Coronary artery (tissue), 2 donors: Measurements from ENCODE around the gene FBXO2.

ENCODE experiments used
- DNase-seq: peaks from one replicate; pipeline ENCODE4 v3.0.0-alpha.2; 2017; ENCODE audit warnings: low spot score
- H3K27ac ChIP-seq, 2 donors: fragments of 200-600 bp; sonication (generic); one replicate each; pipeline ENCODE4 v1.5.1; 2016 to 2019
- H3K4me3 ChIP-seq: fragments of 200-600 bp; sonication (generic); 2 replicates; pipeline ENCODE4 v1.5.1; 2016; ENCODE audit warnings: mild to moderate bottlenecking, moderate library complexity
- CTCF ChIP-seq: fragments of 200-600 bp; sonication (generic); IDR thresholded peaks from one replicate; pipeline ENCODE4 v1.5.1; 2019; ENCODE audit warnings: antibody characterized with exemption

Gene FBXO2

DNA sequence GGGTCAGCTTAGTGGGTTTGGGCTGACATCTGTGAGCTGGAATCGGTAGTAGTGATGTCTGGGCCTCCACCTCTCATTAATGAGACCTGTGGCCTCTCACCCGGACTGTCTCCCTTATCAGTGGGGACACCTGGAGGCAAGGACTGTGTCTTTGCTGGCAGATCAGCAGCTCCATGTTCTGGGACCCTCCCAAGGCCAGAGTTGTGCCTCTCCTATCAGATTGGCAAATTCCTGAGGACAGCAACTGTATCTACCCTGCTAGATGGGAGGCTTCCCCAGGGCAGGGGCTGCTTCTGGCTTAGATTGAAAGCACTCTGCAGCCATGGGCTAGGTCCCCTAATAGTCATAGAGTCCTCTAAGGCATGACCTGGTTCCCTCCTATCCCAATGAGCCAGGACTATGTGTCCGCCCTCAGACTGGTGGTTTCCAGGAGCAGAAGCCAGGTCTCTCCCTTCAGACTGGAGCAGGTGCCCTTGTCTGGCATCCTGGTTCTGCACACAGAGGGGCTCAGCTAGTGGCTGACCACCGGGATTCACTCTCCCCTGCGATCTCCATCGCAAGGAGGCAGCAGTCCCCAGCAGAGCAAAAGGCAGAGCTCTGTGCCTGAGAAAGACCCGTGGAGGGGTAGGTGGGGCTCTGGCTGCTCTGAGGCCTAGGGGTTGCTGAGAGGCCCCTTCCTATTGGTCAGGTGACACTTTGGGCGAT, 43.1 kb upstream of the FBXO2 start:
- Histone ChIP-seq H3K27ac (no peak overlapping the region), H3K4me3 (no peak overlapping the region)
- no peak for TF ChIP-seq CTCF
- no peak for DNase-seq

- no peak overlapping the region for H3K27ac ChIP-seq
- DNase-seq = no peak
- no peak overlapping the region for H3K4me3 ChIP-seq
- TF ChIP-seq CTCF = no peak
Measured at GRCh38 chr1:11695861-11696260, 41.6 kb upstream of the FBXO2 start.

GRCh38 chr1:11693917-11694316, 39.7 kb upstream of the FBXO2 start:
- no peak for TF ChIP-seq CTCF
- no peak for DNase-seq
- Histone ChIP-seq H3K4me3 (no peak overlapping the region), H3K27ac (no peak overlapping the region)

- H3K27ac ChIP-seq = no peak overlapping the region
- TF ChIP-seq CTCF = no peak
- DNase-seq = no peak
- no peak overlapping the region for H3K4me3 ChIP-seq
Measured at GRCh38 chr1:11693024-11693590, 38.9 kb upstream of the FBXO2 start.

DNA sequence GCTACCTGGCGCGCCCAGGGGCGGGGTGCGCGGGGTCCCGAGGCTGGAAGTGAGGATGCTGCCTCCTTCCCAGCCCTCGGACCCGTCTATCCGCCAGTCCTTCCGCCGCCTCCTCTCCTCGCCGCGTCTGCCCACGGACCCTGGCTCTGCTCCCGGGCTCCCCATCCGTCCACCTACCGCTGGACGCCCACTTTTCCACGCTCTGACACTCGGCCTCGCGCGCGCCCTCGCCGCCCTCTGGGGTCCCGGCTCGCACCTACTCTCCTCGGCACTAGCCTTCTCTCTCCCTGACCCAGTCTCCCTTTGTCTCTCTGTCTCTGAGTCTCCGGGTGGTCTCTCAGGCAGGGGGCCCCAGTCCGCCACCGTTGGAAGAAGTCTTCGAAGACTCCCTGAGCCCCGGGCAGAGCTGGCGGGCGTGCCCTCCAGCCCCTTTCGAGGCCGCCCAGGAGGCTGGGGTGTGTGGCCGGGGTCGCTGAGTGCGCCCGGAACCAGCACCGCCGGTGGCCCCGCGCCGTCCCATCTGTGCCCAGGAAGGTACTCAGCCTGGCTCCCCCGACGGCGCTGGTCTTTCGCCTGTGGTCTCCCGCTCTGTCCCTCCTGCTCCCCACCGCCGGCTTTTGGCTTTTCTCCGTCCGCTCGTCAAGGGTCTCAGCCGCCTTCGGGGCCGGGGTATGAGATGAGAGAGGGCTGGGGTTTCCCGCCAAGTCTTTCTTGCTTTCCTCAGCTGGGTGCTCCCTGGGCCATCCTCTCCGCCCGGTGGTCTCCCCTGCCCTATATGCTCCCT, 37.9 kb upstream of the FBXO2 start:
- no peak for TF ChIP-seq CTCF
- peak overlapping the region; percentile 64 for H3K4me3 ChIP-seq
- no peak overlapping the region for H3K27ac ChIP-seq
- no peak for DNase-seq

GRCh38 chr1:11691302-11691914, 37.2 kb upstream of the FBXO2 start, which contains the start of gene DRAXIN:
TSS of gene DRAXIN (plus strand) at chr1:11691710. CDS start at chr1:11706259, 14,549 bp downstream.
- no peak within 1 kb of the TSS for H3K27ac ChIP-seq
- no peak for DNase-seq
- no peak for TF ChIP-seq CTCF
- peak within 1 kb of the TSS; percentile 64 for H3K4me3 ChIP-seq
